Measurements from ENCODE around the gene F12. TPM values are rescaled to one million over a fixed set of nuclear protein-coding genes. Genes with fewer than 3 reads are reported as not detected.

Gene F12
- total and polyA plus RNA-seq, 2 donors (not counting 1 experiment from before 2014, with no cell fraction given) = 0.10 to 0.50 TPM

- peaks cover 3% of the 10 kb centered on the region for H3K4me1 ChIP-seq (ENCODE audit: control insufficient read depth, extremely low read depth, insufficient read depth, low read length)
- H3K9ac ChIP-seq (ENCODE audit: insufficient read depth, low read length) = no peak overlapping the region
- H3K4me2 ChIP-seq (ENCODE audit: extremely low read depth, insufficient read depth, low read length) = peak overlapping the region; percentile 82
- no peak overlapping the region for H3K27ac ChIP-seq (ENCODE audit: insufficient read depth, low read length)
- no peaks in the 10 kb centered on the region for H4K20me1 ChIP-seq (ENCODE audit: control insufficient read depth, extremely low read depth, insufficient read depth, low read length)
- TF ChIP-seq CTCF (conservative IDR thresholded peaks at IDR 0.05 in 1 of 2, IDR thresholded peaks at IDR 0.05 in 1 of 2; ENCODE audit: low read depth in 1 of 2, low read length in 2 of 2) (peak; percentile 17 to 50), EZH2 (IDR thresholded peaks at IDR 0.05; ENCODE audit: low read length, missing control alignments) (peak; percentile 74)
- no peaks in the 10 kb centered on the region for H3K79me2 ChIP-seq (ENCODE audit: control insufficient read depth, insufficient read depth, low read length)
- peaks cover 48% of the 10 kb centered on the region for H3K27me3 ChIP-seq (ENCODE audit: control insufficient read depth, insufficient read depth, low read length)
- peak; percentile 43 to 58 for DNase-seq (ENCODE audit: low read depth in 2 of 2)
- H3K4me3 ChIP-seq (replicated peaks in 1 of 4; ENCODE audit: control extremely low read depth in 1 of 4, insufficient read depth in 1 of 4, low read depth in 3 of 4, low read length in 4 of 4) = peak overlapping the region in 1 of 4 experiments; percentile 10
- H2AFZ ChIP-seq (ENCODE audit: low read length) = no peak overlapping the region
- H3K9me3 ChIP-seq (ENCODE audit: control insufficient read depth, insufficient read depth, low read depth, low read length) = no peaks in the 10 kb centered on the region
- no peaks in the 10 kb centered on the region for H3K36me3 ChIP-seq (ENCODE audit: control insufficient read depth, insufficient read depth, low read length)
These were observed 6.9 kb downstream of the F12 start for GRCh38 chr5:177402271-177403043.

- DNase-seq (ENCODE audit: low read depth in 2 of 2) = peak; percentile 32 to 33
- peaks cover 48% of the 10 kb centered on the region for H3K27me3 ChIP-seq (ENCODE audit: control insufficient read depth, insufficient read depth, low read length)
- peak within 1 kb of the TSS; percentile 5 for H3K4me2 ChIP-seq (ENCODE audit: extremely low read depth, insufficient read depth, low read length)
These were observed 9.1 kb downstream of the F12 start, which contains the start of gene PFN3 for GRCh38 chr5:177399997-177400868. Gene PFN3, minus strand, starts transcription at chr5:177400661. Its CDS starts 85 bp downstream, at chr5:177400576.

More at GRCh38 chr5:177399997-177400868, 9.1 kb downstream of the F12 start, which contains the start of gene PFN3:
- Histone ChIP-seq H3K36me3 (ENCODE audit: control insufficient read depth, insufficient read depth, low read length) (no peaks in the 10 kb centered on the region), H3K9ac (ENCODE audit: insufficient read depth, low read length) (no peak within 1 kb of the TSS), H3K27ac (ENCODE audit: insufficient read depth, low read length) (no peak within 1 kb of the TSS), H3K9me3 (ENCODE audit: control insufficient read depth, insufficient read depth, low read depth, low read length) (no peaks in the 10 kb centered on the region), H3K79me2 (ENCODE audit: control insufficient read depth, insufficient read depth, low read length) (no peaks in the 10 kb centered on the region), H4K20me1 (ENCODE audit: control insufficient read depth, extremely low read depth, insufficient read depth, low read length) (no peaks in the 10 kb centered on the region), H3K4me1 (ENCODE audit: control insufficient read depth, extremely low read depth, insufficient read depth, low read length) (peaks cover 3% of the 10 kb centered on the region), H3K4me3 (replicated peaks in 1 of 4; ENCODE audit: control extremely low read depth in 1 of 4, insufficient read depth in 1 of 4, low read depth in 3 of 4, low read length in 4 of 4) (no peak within 1 kb of the TSS), H2AFZ (ENCODE audit: low read length) (no peak within 1 kb of the TSS)
- no peak for TF ChIP-seq CTCF (conservative IDR thresholded peaks at IDR 0.05 in 1 of 2, IDR thresholded peaks at IDR 0.05 in 1 of 2; ENCODE audit: low read depth in 1 of 2, low read length in 2 of 2)
- TF ChIP-seq EZH2 (IDR thresholded peaks at IDR 0.05; ENCODE audit: low read length, missing control alignments) = peak; percentile 93

Measured in fibroblast of lung (primary cell).